ENCODE data around the gene ALDH3B2.

Gene ALDH3B2

GRCh38 chr11:67630943-67631331, 43.5 kb downstream of the ALDH3B2 start:
- DNase-seq (ENCODE audit: extremely low spot score), result no peak
- ChIA-PET CTCF (interaction anchor here (0.6 to 3.4 kb wide), 7 partner anchors 14 to 119 kb away, joined by 3 to 15 read pairs (median 4); partner anchors contain the start of gene ACY3), POLR2A (interaction anchor here (1.3 kb wide), 1 partner anchor 28 kb away, joined by 5 read pairs; no protein-coding TSS in a partner anchor)
- TF ChIP-seq LEF1 (IDR thresholded peaks at IDR 0.05; ENCODE audit: borderline replicate concordance) (no peak), ARNT (IDR thresholded peaks at IDR 0.05) (no peak), BHLHE40 (IDR thresholded peaks at IDR 0.05; ENCODE audit: borderline replicate concordance) (no peak), PKNOX1 (IDR thresholded peaks at IDR 0.05) (no peak), L3MBTL2 (conservative IDR thresholded peaks at IDR 0.05) (no peak), TARDBP (IDR thresholded peaks at IDR 0.05) (no peak), FOXA1 (IDR thresholded peaks at IDR 0.05) (no peak), ZNF384 (IDR thresholded peaks at IDR 0.05) (no peak), SP1 (IDR thresholded peaks at IDR 0.05) (no peak), FOXK2 (IDR thresholded peaks at IDR 0.05) (no peak), CTBP1 (IDR thresholded peaks at IDR 0.05; ENCODE audit: borderline replicate concordance) (no peak), FOXM1 (IDR thresholded peaks at IDR 0.05; ENCODE audit: borderline replicate concordance) (no peak), SUZ12 (IDR thresholded peaks at IDR 0.05) (no peak), HDGF (IDR thresholded peaks at IDR 0.05; ENCODE audit: borderline replicate concordance) (no peak), ELF4 (IDR thresholded peaks at IDR 0.05) (no peak), NFRKB (IDR thresholded peaks at IDR 0.05) (no peak)

- TF ChIP-seq FOXK2 (IDR thresholded peaks at IDR 0.05) (no peak), FOXA1 (IDR thresholded peaks at IDR 0.05) (no peak), HDGF (IDR thresholded peaks at IDR 0.05; ENCODE audit: borderline replicate concordance) (no peak), ARNT (IDR thresholded peaks at IDR 0.05) (no peak), NFRKB (IDR thresholded peaks at IDR 0.05) (no peak), TARDBP (IDR thresholded peaks at IDR 0.05) (no peak), SP1 (IDR thresholded peaks at IDR 0.05) (no peak), CTBP1 (IDR thresholded peaks at IDR 0.05; ENCODE audit: borderline replicate concordance) (no peak), ELF4 (IDR thresholded peaks at IDR 0.05) (no peak), PKNOX1 (IDR thresholded peaks at IDR 0.05) (no peak), L3MBTL2 (conservative IDR thresholded peaks at IDR 0.05) (no peak), LEF1 (IDR thresholded peaks at IDR 0.05; ENCODE audit: borderline replicate concordance) (no peak), BHLHE40 (IDR thresholded peaks at IDR 0.05; ENCODE audit: borderline replicate concordance) (no peak), FOXM1 (IDR thresholded peaks at IDR 0.05; ENCODE audit: borderline replicate concordance) (no peak), SUZ12 (IDR thresholded peaks at IDR 0.05) (no peak), ZNF384 (IDR thresholded peaks at IDR 0.05) (no peak)
- CTCF ChIA-PET, result interaction anchor here (0.6 to 3.4 kb wide), 14 partner anchors 9 to 162 kb away, joined by 3 to 15 read pairs (median 4); partner anchors contain the start of genes ACY3 and TBX10
- POLR2A ChIA-PET, result interaction anchor here (1.0 to 1.3 kb wide), 2 partner anchors 9 to 29 kb away, joined by 3 to 5 read pairs; no protein-coding TSS in a partner anchor
- DNase-seq (ENCODE audit: extremely low spot score), result peak; percentile 99
Measured at GRCh38 chr11:67630228-67630942, 44.0 kb downstream of the ALDH3B2 start.

- peak; percentile 77 for DNase-seq (ENCODE audit: extremely low spot score)
- ChIA-PET POLR2A (interaction anchor here (0.6 to 1.3 kb wide), 4 partner anchors 8 to 30 kb away, joined by 3 to 5 read pairs (median 3); no protein-coding TSS in a partner anchor), CTCF (interaction anchor here (0.9 to 3.4 kb wide), 15 partner anchors 9 to 162 kb away, joined by 3 to 15 read pairs (median 4); partner anchors contain the start of genes ACY3 and TBX10)
- TF ChIP-seq PKNOX1 (IDR thresholded peaks at IDR 0.05) (no peak), FOXK2 (IDR thresholded peaks at IDR 0.05) (no peak), L3MBTL2 (conservative IDR thresholded peaks at IDR 0.05) (peak; percentile 92), FOXM1 (IDR thresholded peaks at IDR 0.05; ENCODE audit: borderline replicate concordance) (no peak), CTBP1 (IDR thresholded peaks at IDR 0.05; ENCODE audit: borderline replicate concordance) (no peak), ELF4 (IDR thresholded peaks at IDR 0.05) (no peak), SUZ12 (IDR thresholded peaks at IDR 0.05) (no peak), NFRKB (IDR thresholded peaks at IDR 0.05) (no peak), ZNF384 (IDR thresholded peaks at IDR 0.05) (no peak), TARDBP (IDR thresholded peaks at IDR 0.05) (peak; percentile 57; the same call in 1 of the 2 replicates), HDGF (IDR thresholded peaks at IDR 0.05; ENCODE audit: borderline replicate concordance) (no peak), FOXA1 (IDR thresholded peaks at IDR 0.05) (no peak), SP1 (IDR thresholded peaks at IDR 0.05) (no peak), LEF1 (IDR thresholded peaks at IDR 0.05; ENCODE audit: borderline replicate concordance) (no peak)
Measured at GRCh38 chr11:67629386-67630227, 44.8 kb downstream of the ALDH3B2 start, which contains the start of gene NUDT8. Gene NUDT8 (minus strand): TSS chr11:67629937. CDS start chr11:67629911, 26 bp downstream.

GRCh38 chr11:67628710-67629385, 45.6 kb downstream of the ALDH3B2 start:
- ChIA-PET POLR2A (interaction anchor here (0.6 to 1.0 kb wide), 2 partner anchors 14 to 23 kb away, joined by 3 read pairs; no protein-coding TSS in a partner anchor), CTCF (interaction anchor here (1.0 to 3.4 kb wide), 10 partner anchors 8 to 62 kb away, joined by 3 to 15 read pairs (median 5); partner anchors contain the start of genes ACY3 and TBX10)
- TF ChIP-seq ZNF384 (IDR thresholded peaks at IDR 0.05) (no peak), ELF4 (IDR thresholded peaks at IDR 0.05) (no peak), LEF1 (IDR thresholded peaks at IDR 0.05; ENCODE audit: borderline replicate concordance) (no peak), FOXM1 (IDR thresholded peaks at IDR 0.05; ENCODE audit: borderline replicate concordance) (no peak), L3MBTL2 (conservative IDR thresholded peaks at IDR 0.05) (no peak), PKNOX1 (IDR thresholded peaks at IDR 0.05) (no peak), TARDBP (IDR thresholded peaks at IDR 0.05) (no peak), SUZ12 (IDR thresholded peaks at IDR 0.05) (no peak), CTBP1 (IDR thresholded peaks at IDR 0.05; ENCODE audit: borderline replicate concordance) (no peak), ARNT (IDR thresholded peaks at IDR 0.05) (no peak), FOXK2 (IDR thresholded peaks at IDR 0.05) (no peak), HDGF (IDR thresholded peaks at IDR 0.05; ENCODE audit: borderline replicate concordance) (no peak), BHLHE40 (IDR thresholded peaks at IDR 0.05; ENCODE audit: borderline replicate concordance) (no peak), SP1 (IDR thresholded peaks at IDR 0.05) (no peak), NFRKB (IDR thresholded peaks at IDR 0.05) (no peak)
- no peak for DNase-seq (ENCODE audit: extremely low spot score)

Data from HEK293T (cell line).